Esophagus (tissue), 2 donors: ENCODE results near the gene HADHB. TPM values are rescaled to one million over a fixed set of nuclear protein-coding genes. Genes with fewer than 3 reads are reported as not detected.

Experiments
- H3K27ac ChIP-seq, 2 donors: one replicate each; pipeline ENCODE4 v1.5.1; 2013; ENCODE audit warnings: low read depth in 2 of 2, mild to moderate bottlenecking in 2 of 2, inconsistent platforms in 1 of 2, low read length in 1 of 2, moderate library complexity in 1 of 2
- H3K27me3 ChIP-seq, 2 donors: one replicate each; pipeline ENCODE4 v1.6.1; 2013; ENCODE audit warnings: low read length in 2 of 2, control low read depth in 1 of 2, mild to moderate bottlenecking in 1 of 2; ENCODE audit not compliant: insufficient read depth in 2 of 2, control insufficient read depth in 1 of 2
- H3K36me3 ChIP-seq, 2 donors: one replicate each; pipeline ENCODE4 v1.6.1; 2013; ENCODE audit warnings: low read length in 1 of 2; ENCODE audit not compliant: control insufficient read depth in 2 of 2, insufficient read depth in 2 of 2
- H3K4me1 ChIP-seq, 2 donors: one replicate each; pipeline ENCODE4 v1.6.1; 2013; ENCODE audit warnings: low read length in 1 of 2; ENCODE audit not compliant: control insufficient read depth in 2 of 2, insufficient read depth in 2 of 2
- H3K4me3 ChIP-seq, 2 donors: one replicate each; pipeline ENCODE4 v1.5.1; 2013; ENCODE audit warnings: low read length in 2 of 2, mild to moderate bottlenecking in 2 of 2, low read depth in 1 of 2, moderate library complexity in 1 of 2
- H3K9me3 ChIP-seq, 2 donors: one replicate each; pipeline ENCODE4 v1.6.1; 2013; ENCODE audit warnings: mild to moderate bottlenecking in 2 of 2, low read depth in 1 of 2, low read length in 1 of 2, moderate library complexity in 1 of 2; ENCODE audit not compliant: control insufficient read depth in 2 of 2, insufficient read depth in 1 of 2
- WGBS, 2 donors: extraction: QIAGEN DNeasy Blood & Tissue Kit; methylation state at CpG; one replicate each; pipeline ENCODE4 v1.1.7; 2013; 5-methylcytosine and 5-hydroxymethylcytosine counted together
- polyA plus RNA-seq, 2 donors: library from polyadenylated mRNA; stranded (reverse); fragments of 200-250 nt; gene quantifications; one replicate each; pipeline ENCODE4 v1.2.3, GENCODE V29; 2013
- donor health status: healthy with polysubstance abuse.
- donor health status: Bipolar disorder and iron deficiency.

HADHB gene
- polyA plus RNA-seq, 2 donors, result 50.0 to 82.4 TPM

GRCh38 chr2:26215833-26216232, 28.9 kb upstream of the HADHB start:
- H3K4me1 ChIP-seq, result no peaks in the 10 kb centered on the region
- no peaks in the 10 kb centered on the region for H3K9me3 ChIP-seq
- H3K4me3 ChIP-seq, result no peak overlapping the region
- H3K27me3 ChIP-seq, result no peaks in the 10 kb centered on the region
- no peak overlapping the region for H3K27ac ChIP-seq
- H3K36me3 ChIP-seq, result peaks cover 0 to 9% of the 10 kb centered on the region in 2 donors
- WGBS, 2 donors, result 93 to 100% methylated on average over 1 of the region's 1 CpG

- H3K4me3 ChIP-seq, result no peak overlapping the region
- no peaks in the 10 kb centered on the region for H3K27me3 ChIP-seq
- H3K36me3 ChIP-seq, result peaks cover 3 to 13% of the 10 kb centered on the region in 2 donors
- H3K4me1 ChIP-seq, result no peaks in the 10 kb centered on the region
- no peak overlapping the region for H3K27ac ChIP-seq
- 97 to 98% methylated on average over 4 of the region's 4 CpGs for WGBS, 2 donors
- H3K9me3 ChIP-seq, result no peaks in the 10 kb centered on the region
Measured at GRCh38 chr2:26216587-26216986, 28.2 kb upstream of the HADHB start.

- Histone ChIP-seq H3K4me3 (no peak overlapping the region), H3K9me3 (no peaks in the 10 kb centered on the region), H3K27ac (no peak overlapping the region), H3K36me3 (peaks cover 10 to 13% of the 10 kb centered on the region in 2 donors), H3K4me1 (no peaks in the 10 kb centered on the region), H3K27me3 (no peaks in the 10 kb centered on the region)
- WGBS, 2 donors, result 80 to 81% methylated on average over 6 of the region's 6 CpGs
Measured at GRCh38 chr2:26217720-26218119, 27.0 kb upstream of the HADHB start.

GRCh38 chr2:26223018-26223417, 21.7 kb upstream of the HADHB start:
- H3K27ac ChIP-seq, result no peak overlapping the region
- H3K36me3 ChIP-seq, result peaks cover 11 to 15% of the 10 kb centered on the region in 2 donors
- no peak overlapping the region for H3K4me3 ChIP-seq
- 91 to 94% methylated on average over 1 of the region's 1 CpG for WGBS, 2 donors
- H3K9me3 ChIP-seq, result no peaks in the 10 kb centered on the region
- no peaks in the 10 kb centered on the region for H3K27me3 ChIP-seq
- H3K4me1 ChIP-seq, result no peaks in the 10 kb centered on the region

GRCh38 chr2:26224095-26224494, 20.6 kb upstream of the HADHB start:
- H3K36me3 ChIP-seq, result peaks cover 15 to 18% of the 10 kb centered on the region in 2 donors
- no peak overlapping the region for H3K4me3 ChIP-seq
- no peaks in the 10 kb centered on the region for H3K27me3 ChIP-seq
- WGBS, 2 donors, result 82 to 83% methylated on average over 2 of the region's 2 CpGs
- no peaks in the 10 kb centered on the region for H3K4me1 ChIP-seq
- no peaks in the 10 kb centered on the region for H3K9me3 ChIP-seq
- no peak overlapping the region for H3K27ac ChIP-seq

GRCh38 chr2:26229595-26229994, 15.1 kb upstream of the HADHB start:
- Histone ChIP-seq H3K27me3 (no peaks in the 10 kb centered on the region), H3K4me3 (no peak overlapping the region), H3K9me3 (no peaks in the 10 kb centered on the region), H3K4me1 (no peaks in the 10 kb centered on the region), H3K36me3 (peaks cover 8 to 14% of the 10 kb centered on the region in 2 donors), H3K27ac (no peak overlapping the region)
- WGBS, 2 donors, result 95 to 98% methylated on average over 3 of the region's 3 CpGs

- peaks cover 8 to 14% of the 10 kb centered on the region in 2 donors for H3K36me3 ChIP-seq
- H3K27me3 ChIP-seq, result no peaks in the 10 kb centered on the region
- WGBS, 2 donors, result 98% methylated on average over 2 of the region's 2 CpGs
- no peak overlapping the region for H3K4me3 ChIP-seq
- no peak overlapping the region for H3K27ac ChIP-seq
- no peaks in the 10 kb centered on the region for H3K9me3 ChIP-seq
- H3K4me1 ChIP-seq, result no peaks in the 10 kb centered on the region
Measured at GRCh38 chr2:26230806-26231205, 13.9 kb upstream of the HADHB start.

- no peak overlapping the region for H3K27ac ChIP-seq
- 91 to 94% methylated on average over 9 of the region's 9 CpGs for WGBS, 2 donors
- no peaks in the 10 kb centered on the region for H3K9me3 ChIP-seq
- H3K4me1 ChIP-seq, result no peaks in the 10 kb centered on the region
- H3K4me3 ChIP-seq, result no peak overlapping the region
- peaks cover 0 to 10% of the 10 kb centered on the region in 2 donors for H3K36me3 ChIP-seq
- H3K27me3 ChIP-seq, result no peaks in the 10 kb centered on the region
Measured at GRCh38 chr2:26235089-26235488, 9.7 kb upstream of the HADHB start.

- H3K4me1 ChIP-seq, result peaks cover 0 to 2% of the 10 kb centered on the region in 2 donors
- H3K27me3 ChIP-seq, result no peaks in the 10 kb centered on the region
- no peak overlapping the region for H3K4me3 ChIP-seq
- WGBS, 2 donors, result 77 to 88% methylated on average over 1 of the region's 1 CpG
- peaks cover 0 to 9% of the 10 kb centered on the region in 2 donors for H3K36me3 ChIP-seq
- H3K9me3 ChIP-seq, result no peaks in the 10 kb centered on the region
- no peak overlapping the region for H3K27ac ChIP-seq
Measured at GRCh38 chr2:26237868-26238267, 6.9 kb upstream of the HADHB start.

GRCh38 chr2:26238311-26238958, 6.3 kb upstream of the HADHB start:
- WGBS, 2 donors, result 75 to 77% methylated on average over 4 of the region's 4 CpGs
- Histone ChIP-seq H3K9me3 (no peaks in the 10 kb centered on the region), H3K27ac (no peak overlapping the region), H3K4me1 (peaks cover 0 to 2% of the 10 kb centered on the region in 2 donors), H3K4me3 (no peak overlapping the region), H3K36me3 (peaks cover 0 to 6% of the 10 kb centered on the region in 2 donors), H3K27me3 (no peaks in the 10 kb centered on the region)
